AG04450 (cell line): ENCODE data around the gene RIBC2. TPM values are rescaled to one million over a fixed set of nuclear protein-coding genes. Genes with fewer than 3 reads are reported as not detected.
A peak's percentile ranks its signal among the peaks of the same experiment; 100 is the strongest.
"Not testable (repeated sequence)": the region's sequence is repeated elsewhere in the genome, so short reads cannot be mapped to it uniquely, and the experiment has no call there.

Experiments used
- CTCF ChIA-PET: fragments of 300-600, 350-600 bp; formaldehyde crosslinking; extraction: SDS; loops from one replicate; lab custom pipeline; 2022; ENCODE audit warnings: antibody characterized with exemption, inconsistent platforms; lab: Charles Lee
- POLR2A ChIA-PET: fragments of 350-600 bp; formaldehyde crosslinking; extraction: SDS; loops from one replicate; lab custom pipeline; 2021; ENCODE audit warnings: antibody characterized with exemption, inconsistent platforms; lab: Yijun Ruan, JAX
- DNase-seq: peaks from one replicate; pipeline ENCODE4 v3.0.0-alpha.2; 2011; ENCODE audit warnings: low read depth, low spot score
- H3K27ac ChIP-seq: one replicate; pipeline ENCODE4 v1.5.1; 2012; ENCODE audit warnings: low read depth, low read length, control low read depth
- H3K27me3 ChIP-seq: one replicate; pipeline ENCODE4 v1.6.0; 2012; ENCODE audit warnings: low read length; ENCODE audit not compliant: control insufficient read depth, insufficient read depth
- H3K4me3 ChIP-seq: 2 replicates; pipeline ENCODE4 v1.5.1; 2011; ENCODE audit warnings: mild to moderate bottlenecking, low read depth, low read length, control low read depth
- H3K9me3 ChIP-seq: 2 replicates; pipeline ENCODE4 v1.5.1; 2012; ENCODE audit warnings: low read length; ENCODE audit not compliant: control insufficient read depth, insufficient read depth
- polyA plus RNA-seq: library from polyadenylated mRNA; depleted of rRNA; stranded (reverse); fragments of >200 nt; gene quantifications from 2 replicates; pipeline ENCODE4 v1.2.3, GENCODE V29; 2011
- TF ChIP-seq, protein P1 (sequence below): IDR thresholded peaks from 2 replicates; pipeline ENCODE4 v1.5.1; 2011; ENCODE audit warnings: low read depth, low read length, control low read depth, inconsistent platforms

The RIBC2 gene
- polyA plus RNA-seq, 1 experiment, result 0.20 TPM

DNA sequence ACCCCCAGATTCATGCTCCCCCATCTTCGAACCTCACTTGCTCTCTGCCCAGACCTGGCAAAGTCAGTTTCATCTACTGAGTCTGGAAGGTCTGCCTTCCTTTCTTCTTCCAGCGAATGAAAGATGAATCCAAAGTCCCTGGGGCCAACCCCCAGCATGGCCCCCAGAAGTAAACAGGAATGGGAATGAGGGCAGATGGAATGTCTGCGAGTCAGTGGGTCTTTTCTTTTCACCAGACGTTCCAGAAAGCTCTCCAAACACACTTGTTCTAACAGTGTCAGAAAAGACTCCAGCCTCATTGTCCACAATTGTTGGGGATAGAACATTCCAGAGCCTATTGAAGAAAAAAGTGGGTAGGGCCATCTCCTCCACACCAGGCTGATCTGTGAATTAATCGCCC lies 28.6 kb downstream of the RIBC2 start:
- POLR2A ChIA-PET, result interaction anchor here (1.1 to 2.7 kb wide), 2 partner anchors 63 to 107 kb away, joined by 3 to 5 read pairs; no protein-coding TSS in a partner anchor
- H3K4me3 ChIP-seq, result no peak overlapping the region
- no peak for DNase-seq
- TF ChIP-seq, protein P1, sequence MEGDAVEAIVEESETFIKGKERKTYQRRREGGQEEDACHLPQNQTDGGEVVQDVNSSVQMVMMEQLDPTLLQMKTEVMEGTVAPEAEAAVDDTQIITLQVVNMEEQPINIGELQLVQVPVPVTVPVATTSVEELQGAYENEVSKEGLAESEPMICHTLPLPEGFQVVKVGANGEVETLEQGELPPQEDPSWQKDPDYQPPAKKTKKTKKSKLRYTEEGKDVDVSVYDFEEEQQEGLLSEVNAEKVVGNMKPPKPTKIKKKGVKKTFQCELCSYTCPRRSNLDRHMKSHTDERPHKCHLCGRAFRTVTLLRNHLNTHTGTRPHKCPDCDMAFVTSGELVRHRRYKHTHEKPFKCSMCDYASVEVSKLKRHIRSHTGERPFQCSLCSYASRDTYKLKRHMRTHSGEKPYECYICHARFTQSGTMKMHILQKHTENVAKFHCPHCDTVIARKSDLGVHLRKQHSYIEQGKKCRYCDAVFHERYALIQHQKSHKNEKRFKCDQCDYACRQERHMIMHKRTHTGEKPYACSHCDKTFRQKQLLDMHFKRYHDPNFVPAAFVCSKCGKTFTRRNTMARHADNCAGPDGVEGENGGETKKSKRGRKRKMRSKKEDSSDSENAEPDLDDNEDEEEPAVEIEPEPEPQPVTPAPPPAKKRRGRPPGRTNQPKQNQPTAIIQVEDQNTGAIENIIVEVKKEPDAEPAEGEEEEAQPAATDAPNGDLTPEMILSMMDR, result no peak
- CTCF ChIA-PET, result interaction anchor here (0.6 to 2.3 kb wide), 6 partner anchors 53 to 111 kb away, joined by 3 to 19 read pairs (median 6); no protein-coding TSS in a partner anchor
- peak overlapping the region; percentile 21 for H3K27ac ChIP-seq
- H3K27me3 ChIP-seq, result no peaks in the 10 kb centered on the region
- H3K9me3 ChIP-seq, result no peaks in the 10 kb centered on the region; the same call in 1 of the 2 replicates

DNA sequence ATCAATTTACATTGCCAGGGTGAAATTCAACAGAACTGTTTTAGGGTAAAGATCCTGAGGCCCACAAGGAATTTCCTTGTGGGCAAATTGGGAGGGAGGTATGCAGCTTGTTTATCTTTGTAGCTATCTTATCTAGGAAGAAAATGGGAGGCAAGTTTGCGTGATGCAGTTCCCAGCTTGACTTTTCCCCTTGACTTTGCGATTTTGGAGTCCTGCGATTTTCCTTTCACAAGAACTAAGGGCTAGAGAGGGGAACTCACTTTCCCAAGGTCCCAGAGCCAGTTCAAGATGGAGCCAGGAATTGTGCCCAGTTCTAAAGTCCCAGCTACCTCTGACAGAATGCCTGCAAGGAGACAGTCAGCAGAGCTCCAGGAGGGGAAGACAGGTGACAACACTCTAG lies 30.7 kb downstream of the RIBC2 start:
- peak overlapping the region; percentile 25 for H3K27ac ChIP-seq
- DNase-seq, result no peak
- TF ChIP-seq, protein P1, result no peak
- no peak overlapping the region for H3K4me3 ChIP-seq
- no peaks in the 10 kb centered on the region; the same call in 1 of the 2 replicates for H3K9me3 ChIP-seq
- ChIA-PET POLR2A (interaction anchor here (0.7 kb wide), 1 partner anchor 32 kb away, joined by 4 read pairs; no protein-coding TSS in a partner anchor), CTCF (interaction anchor here (1.2 kb wide), 1 partner anchor 110 kb away, joined by 4 read pairs; no protein-coding TSS in a partner anchor)
- no peaks in the 10 kb centered on the region for H3K27me3 ChIP-seq

- H3K4me3 ChIP-seq, result no peak overlapping the region
- no peaks in the 10 kb centered on the region; the same call in 1 of the 2 replicates for H3K9me3 ChIP-seq
- DNase-seq, result no peak
- TF ChIP-seq, protein P1, result no peak
- H3K27me3 ChIP-seq, result no peaks in the 10 kb centered on the region
- ChIA-PET POLR2A (no interaction called here), CTCF (no interaction called here)
- no peak overlapping the region for H3K27ac ChIP-seq
These were observed 31.7 kb downstream of the RIBC2 start for GRCh38 chr22:45445031-45445710.

GRCh38 chr22:45446216-45446615 lies 32.7 kb downstream of the RIBC2 start:
- no peaks in the 10 kb centered on the region for H3K27me3 ChIP-seq
- no peak overlapping the region for H3K4me3 ChIP-seq
- H3K9me3 ChIP-seq, result no peaks in the 10 kb centered on the region; the same call in 1 of the 2 replicates
- DNase-seq, result no peak
- TF ChIP-seq, protein P1, result no peak
- CTCF ChIA-PET, result no interaction called here
- POLR2A ChIA-PET, result no interaction called here
- H3K27ac ChIP-seq, result no peak overlapping the region

DNA sequence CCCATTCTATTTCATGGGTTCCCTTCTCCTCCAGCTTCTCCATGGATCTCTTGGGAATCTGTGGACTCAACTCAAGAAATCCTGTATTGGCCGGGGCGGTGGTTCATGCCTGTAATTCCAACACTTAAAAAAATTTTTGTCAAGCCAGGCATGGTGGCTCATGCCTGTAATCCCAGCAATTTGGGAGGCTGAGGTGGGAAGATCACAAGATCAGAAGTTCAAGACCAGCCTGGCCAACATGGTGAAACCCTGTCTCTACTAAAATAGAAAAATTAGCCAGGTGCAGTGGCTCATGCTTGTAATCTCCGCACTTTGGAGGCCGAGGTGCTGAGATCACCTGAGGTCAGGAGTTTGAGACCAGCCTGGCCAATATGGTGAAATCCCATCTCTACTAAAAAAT lies 34.1 kb downstream of the RIBC2 start:
- H3K27ac ChIP-seq, H3K9me3 ChIP-seq, POLR2A ChIA-PET, H3K4me3 ChIP-seq, H3K27me3 ChIP-seq, CTCF ChIA-PET, DNase-seq: not testable (repeated sequence)
